GM19239 (cell line): ENCODE measurements around the gene KAT6B.

Experiments used
- DNase-seq: peaks from one replicate; pipeline ENCODE4 v3.0.0; 2011; ENCODE audit warnings: low spot score; ENCODE audit not compliant: insufficient read length
- FAIRE-seq: peaks from 2 replicates; lab custom pipeline; 2011; peaks lifted over from hg19 to GRCh38; lab: Jason Lieb, UNC

KAT6B gene

DNA sequence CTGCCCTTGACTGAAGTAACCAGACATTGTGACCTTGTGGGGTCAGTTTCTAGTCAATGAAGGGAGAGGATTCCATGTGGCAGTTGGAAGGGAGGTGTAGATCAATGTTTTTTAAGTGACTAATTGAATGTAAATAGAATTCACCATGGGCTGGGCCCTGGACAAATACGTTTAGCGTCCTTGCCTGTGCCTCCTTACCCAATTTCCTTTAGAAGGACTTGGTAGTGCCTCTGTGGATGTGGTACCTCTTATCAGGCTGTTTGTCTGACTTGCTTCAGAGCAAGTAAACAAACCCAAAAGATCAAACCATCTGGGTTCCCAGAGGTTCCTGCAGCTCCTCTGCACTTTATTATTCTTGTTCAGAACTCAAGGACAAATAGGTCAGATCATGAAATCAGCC is 4.3 kb upstream of the KAT6B start:
- DNase-seq (no peak), FAIRE-seq (no peak)

DNA sequence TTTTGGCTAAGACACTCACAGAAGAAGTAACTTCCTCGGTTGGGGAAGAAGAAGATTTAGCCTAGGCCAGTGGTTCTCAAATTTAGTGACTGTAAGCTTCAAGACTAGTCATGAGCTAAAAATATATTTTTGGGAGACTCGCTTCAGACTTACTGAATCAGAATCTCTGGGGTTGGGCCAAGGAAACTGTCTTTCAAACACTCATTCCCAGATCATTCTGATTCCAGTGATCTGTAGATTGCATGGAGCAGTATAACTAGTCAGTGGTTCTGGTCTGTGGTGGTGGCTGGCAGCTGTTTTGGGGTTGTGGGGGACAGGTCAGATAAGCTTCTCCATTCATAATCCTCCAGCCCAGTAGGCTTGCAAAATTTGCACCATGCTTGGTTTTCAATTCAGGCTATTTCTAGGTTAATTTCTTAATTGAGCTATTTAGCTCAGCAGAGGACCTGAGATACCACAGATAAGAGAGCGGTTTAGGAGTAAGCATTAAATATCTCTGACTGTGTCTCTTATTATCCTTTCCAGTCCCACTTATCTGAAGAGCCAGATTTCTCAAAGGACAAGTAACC is 3.8 kb upstream of the KAT6B start:
- no peak for DNase-seq
- FAIRE-seq, result no peak

DNA sequence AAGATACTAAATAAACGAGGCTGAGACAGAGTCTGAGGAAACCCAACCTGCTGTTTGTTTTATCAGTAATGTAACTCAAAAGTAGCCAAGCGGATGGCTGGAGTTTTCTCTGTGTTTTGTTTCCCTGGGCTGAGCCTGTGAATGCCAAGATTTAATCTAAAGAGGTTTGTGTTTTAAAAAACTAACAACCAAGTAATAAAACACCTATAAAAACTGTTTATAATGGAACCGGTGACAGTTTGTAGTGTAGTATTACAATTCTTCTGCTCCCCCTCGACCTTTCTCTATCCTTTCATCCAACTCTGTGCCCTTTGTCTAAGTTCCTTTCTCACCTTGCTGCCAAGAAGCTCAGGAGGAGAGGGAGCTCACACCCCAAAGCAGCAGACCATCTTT is 2.6 kb upstream of the KAT6B start:
- no peak for DNase-seq
- no peak for FAIRE-seq

DNA sequence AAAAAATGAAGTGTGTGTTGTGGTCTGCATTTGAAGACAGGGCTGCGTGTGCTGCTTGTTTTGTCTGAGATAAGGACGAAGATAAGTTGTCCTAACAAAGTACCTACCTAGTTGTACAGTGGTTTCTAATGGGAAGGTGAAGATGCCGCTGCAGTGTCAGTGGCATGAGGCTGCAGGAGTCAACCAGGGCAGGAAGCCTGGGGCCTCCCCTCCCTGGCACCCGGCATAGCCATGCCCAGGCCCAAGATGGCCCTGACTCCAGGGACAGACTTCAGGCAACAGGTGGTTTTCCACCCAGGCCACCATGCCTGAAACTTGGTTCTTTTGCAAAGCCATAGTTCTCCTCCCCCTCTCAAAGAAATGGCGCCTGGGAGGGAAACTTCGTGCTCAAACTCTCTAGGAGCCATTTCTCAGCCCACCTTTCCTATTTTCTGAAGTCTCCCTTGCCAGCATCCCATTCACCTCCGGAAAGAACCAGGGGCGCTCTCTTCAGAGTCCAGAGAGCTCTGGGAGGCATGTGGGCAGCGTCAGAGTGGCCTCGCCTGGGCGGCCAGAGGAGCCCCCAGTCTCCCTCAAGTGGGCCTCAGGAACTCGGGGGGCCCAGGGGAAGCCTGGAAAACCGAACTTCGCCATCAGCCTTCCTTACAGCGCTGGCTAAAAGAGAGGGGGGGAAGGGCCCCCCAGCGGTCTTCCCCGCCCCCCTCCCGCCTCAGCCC is 2.1 kb upstream of the KAT6B start:
- no peak for DNase-seq

DNA sequence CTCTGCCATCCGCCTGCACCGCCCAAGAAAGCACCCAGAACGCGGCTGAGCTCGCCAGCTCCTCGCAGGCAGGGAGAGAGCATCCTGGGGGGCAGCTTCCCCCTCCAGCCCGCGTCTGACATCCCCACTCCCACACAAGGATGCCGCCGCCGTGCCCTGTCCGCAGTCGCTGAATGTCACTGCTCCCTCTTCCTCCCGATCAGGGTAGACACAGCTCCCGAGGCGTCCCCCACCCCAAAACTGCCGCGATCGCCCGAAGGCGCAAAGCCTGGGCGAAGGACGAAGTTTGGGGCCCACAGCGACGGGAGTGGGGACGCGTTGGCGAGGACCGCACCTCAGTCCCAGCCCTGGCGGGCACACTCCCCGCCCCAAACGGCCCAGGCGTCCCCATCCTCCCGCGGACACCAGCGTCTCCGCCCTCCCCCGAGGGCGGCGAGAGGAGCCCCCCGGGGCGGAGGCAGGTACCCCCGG is 1.5 kb upstream of the KAT6B start:
- no peak for FAIRE-seq
- no peak for DNase-seq

More for the DNA sequence above, 2.1 kb upstream of the KAT6B start:
- peak; percentile 8 for FAIRE-seq

DNA sequence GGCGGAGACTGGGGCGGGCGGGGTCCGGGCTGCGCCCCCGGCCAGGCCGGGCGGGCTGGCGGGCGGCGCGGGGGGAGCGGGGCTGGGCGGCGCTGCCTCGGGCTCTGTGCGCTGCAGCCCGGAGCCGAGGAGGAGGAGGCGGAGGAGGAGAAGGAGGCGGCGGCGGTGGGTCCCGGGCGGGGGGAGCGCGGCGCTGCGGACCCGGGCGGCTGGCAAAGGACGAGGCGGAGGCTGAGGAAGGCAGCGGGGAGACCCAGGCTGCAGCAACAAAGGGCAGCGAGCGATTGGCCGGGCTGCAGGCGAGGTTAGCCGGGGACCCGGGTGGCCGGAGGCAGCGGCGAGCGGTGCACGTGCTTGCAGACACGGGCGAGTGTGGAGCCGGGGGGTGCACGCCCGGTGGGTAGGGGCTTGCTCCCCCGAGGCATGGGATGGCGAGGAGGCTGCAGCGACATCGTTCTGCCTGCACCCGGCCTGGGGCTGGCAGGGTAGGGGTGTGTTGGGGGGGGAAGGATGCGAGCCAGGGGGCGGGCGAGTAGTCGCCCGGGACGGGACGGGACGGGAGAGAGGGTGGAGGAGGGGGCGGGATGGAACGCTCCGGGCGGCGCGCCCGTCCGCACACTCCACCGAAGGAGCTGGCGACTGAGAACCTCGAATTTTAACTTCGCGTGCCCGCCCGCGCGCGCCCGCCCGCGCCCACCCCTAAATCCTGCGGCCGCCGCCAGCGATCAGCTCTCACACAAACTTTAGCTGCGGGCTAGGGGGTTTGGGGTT is 844 bp upstream of the KAT6B start:
- DNase-seq (peak; percentile 38), FAIRE-seq (no peak)

DNA sequence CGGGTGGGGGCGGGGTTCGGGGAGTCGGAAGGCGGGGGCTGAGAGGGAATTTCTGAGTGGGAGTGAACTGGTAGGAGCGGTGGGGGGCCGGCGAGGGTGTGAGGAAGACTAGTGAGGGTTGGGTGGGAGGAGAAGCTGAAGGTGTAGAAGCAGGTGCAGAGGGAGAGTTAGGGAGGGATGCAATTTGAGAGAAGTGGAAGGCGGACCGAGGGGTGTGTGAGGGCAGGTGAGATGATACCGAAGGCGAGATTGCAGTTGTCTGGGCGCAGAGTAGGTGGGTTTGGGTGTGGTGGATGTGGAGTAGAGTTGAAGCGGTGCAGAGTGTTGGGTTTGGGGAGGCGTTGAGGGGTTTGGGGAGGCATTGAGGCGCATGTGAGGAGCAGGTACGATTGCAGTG is 643 bp downstream of the KAT6B start:
- FAIRE-seq (no peak), DNase-seq (no peak)

DNA sequence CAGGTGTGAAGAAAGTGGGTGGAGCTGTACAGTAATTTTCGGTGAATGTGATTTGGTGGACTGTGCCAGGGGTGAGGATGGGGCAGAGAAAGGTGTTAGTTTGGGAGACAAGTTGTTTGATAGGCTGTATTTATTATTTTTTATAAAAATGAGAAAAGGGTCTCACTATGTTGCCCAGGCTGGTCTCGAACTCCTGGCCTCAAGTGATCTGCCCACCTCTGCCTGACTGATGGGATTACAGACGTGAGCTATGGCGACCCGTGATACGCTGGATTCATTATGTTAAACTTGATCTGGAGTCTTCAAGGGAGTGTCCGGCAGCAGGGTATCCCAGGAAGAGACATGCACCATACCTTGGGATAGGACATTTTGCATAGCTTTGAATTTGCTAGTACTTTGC is 1.3 kb downstream of the KAT6B start:
- no peak for DNase-seq
- FAIRE-seq, result no peak

DNA sequence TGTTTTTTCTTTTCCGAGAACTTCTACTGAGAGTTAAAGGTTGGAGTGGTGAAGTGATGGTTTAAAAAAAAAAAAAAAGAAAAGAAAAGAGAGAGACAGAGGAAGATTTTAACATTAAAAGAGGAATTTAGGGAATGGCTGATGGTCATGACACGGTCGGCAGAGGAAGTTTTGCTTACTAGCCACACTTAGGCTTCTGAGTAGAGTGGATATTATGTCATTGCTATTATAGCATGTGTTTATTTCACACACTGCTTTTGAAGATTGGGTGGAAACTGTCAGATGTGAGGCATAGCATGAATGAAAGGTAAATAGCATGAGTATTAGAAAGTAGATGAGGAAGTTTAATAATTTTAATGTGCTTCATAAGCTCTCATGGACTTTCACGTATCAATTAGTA is 2.5 kb downstream of the KAT6B start:
- FAIRE-seq, result no peak
- no peak for DNase-seq

DNA sequence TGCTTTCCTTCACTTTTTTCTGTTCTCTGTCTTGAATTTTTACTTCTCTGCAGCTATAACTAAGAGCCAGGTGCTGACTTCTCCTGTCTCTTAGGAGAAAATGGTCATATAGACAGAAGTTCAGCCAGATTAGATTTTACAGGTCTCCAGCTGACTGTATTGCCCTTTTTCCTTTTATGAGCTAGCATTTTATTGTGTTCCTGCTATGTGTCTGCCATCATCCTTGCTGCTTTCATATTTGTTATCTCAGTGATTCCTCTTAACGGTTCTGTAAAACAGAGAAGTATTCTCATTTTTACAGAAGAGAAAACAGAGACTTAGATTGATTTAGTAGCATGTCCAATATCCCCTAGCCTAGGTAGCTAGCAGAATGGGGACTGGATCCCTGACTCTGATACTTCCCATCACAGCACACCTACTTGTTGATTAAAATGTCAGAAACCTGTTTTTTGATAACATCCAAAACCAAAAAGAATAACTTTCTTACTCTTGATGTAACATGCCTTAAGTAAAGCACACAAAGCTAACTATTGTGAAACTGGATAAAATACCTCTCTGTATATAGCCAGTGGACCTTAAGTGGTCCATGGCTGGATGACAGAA is 5.2 kb downstream of the KAT6B start:
- DNase-seq, result no peak
- no peak for FAIRE-seq

DNA sequence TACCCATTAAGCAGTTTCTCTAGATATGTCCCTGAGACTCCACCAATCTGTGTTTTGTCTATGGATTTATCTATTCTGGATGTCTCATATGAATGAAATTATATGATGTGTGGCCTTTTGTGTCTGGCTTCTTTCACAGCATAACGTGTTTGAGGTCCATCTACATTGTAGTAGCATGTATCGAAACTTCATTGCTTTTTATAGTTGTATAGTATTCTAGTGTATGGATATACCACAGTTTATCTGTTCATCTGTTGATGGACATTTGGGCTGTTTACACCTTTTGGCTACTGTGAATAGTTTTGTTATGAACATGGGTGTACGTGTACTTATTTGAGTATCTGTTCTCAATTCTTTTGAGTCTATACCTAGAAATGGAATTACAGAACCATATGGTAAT is 9.6 kb downstream of the KAT6B start:
- FAIRE-seq (peak; percentile 40), DNase-seq (no peak)

DNA sequence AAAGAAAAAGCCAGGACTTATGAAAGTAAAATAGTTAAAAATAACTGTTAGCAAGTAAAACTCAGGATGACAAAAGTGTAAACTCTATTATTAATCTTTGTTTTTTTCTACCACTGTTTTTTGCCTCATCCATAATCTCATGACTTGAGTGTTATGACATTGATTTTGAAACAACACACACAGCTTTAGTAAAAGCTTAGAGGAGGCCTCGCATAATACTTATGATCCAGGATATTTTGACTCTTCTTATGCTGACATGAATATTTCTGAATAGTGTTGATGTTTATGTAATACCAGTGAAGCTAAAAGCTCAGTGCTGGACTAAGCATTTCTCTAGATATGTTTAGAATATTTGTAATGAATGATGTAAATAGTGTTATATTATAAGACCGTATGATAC is 10.5 kb downstream of the KAT6B start:
- DNase-seq (no peak), FAIRE-seq (peak; percentile 23)

DNA sequence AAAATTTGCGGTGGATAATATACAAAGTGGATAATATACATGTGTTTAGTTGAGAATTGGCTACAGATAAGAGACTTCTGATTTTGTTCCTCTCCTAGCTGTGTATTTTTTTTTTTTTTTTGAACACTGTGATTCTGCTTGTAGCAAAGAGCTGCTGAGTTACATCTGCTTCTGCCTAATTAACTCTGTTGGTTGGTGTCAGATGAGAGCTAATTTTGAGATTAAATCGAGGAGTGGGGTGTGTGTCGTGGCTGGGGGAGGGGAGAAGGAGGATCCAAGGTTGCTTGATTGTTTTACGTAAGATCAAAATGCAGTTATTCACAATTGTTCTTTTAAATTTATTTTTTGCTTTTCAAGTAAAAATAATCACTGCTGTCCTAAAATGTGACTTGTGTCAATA is 11.3 kb downstream of the KAT6B start:
- FAIRE-seq (peak; percentile 45), DNase-seq (no peak)

DNA sequence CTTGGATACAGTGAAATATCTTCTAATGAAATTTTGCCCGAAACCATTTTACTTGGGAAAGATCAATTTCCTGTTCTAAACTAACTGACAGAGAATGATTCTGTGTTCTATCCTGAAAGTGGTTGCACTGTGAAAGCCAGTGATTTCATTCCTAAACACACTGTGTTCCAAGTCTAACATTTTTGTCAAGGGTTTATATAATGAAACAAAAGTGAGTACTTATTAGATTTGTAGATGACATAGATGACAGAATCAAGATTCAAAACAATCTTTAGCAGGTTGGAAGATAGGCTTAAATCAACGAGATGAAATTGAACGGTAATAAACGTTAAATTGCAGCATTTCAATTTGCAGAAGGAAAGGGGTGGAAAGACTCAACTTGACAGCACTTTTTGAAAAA is 13.3 kb downstream of the KAT6B start:
- FAIRE-seq, result no peak

DNA sequence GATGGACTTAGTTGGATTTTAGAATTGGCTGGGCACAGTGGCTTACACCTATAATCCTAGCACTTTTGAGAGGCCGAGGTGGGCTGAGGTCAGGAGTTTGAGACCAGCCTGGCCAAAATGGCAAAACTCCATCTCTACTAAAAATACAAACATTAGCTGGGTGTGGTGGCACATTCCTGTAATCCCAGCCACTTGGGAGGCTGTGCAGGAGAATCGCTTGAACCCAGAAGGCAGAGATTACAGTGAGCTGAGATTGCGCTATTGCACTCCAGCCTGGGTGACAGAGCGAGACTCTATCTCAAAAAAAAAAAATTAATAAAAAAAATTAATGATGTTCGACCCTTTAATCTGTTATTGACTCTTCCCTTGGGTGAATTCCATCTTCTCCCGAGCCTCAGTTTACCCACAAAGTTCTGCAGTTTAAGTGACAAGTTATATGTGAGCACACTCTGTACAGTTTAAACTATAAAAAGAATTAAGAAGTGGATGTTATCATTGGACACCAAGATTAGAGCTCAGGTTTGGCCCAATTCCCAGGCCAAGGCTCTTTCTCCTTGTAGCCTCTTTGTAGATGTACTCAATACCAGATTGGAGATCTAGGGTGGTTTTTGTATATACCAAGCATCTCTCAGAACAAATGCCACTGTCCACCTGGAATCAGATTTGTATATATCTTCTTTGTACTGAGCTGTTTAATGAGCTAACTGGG is 15.0 kb downstream of the KAT6B start:
- FAIRE-seq, result no peak
- DNase-seq, result no peak

More for the DNA sequence above, 13.3 kb downstream of the KAT6B start:
- DNase-seq, result no peak

DNA sequence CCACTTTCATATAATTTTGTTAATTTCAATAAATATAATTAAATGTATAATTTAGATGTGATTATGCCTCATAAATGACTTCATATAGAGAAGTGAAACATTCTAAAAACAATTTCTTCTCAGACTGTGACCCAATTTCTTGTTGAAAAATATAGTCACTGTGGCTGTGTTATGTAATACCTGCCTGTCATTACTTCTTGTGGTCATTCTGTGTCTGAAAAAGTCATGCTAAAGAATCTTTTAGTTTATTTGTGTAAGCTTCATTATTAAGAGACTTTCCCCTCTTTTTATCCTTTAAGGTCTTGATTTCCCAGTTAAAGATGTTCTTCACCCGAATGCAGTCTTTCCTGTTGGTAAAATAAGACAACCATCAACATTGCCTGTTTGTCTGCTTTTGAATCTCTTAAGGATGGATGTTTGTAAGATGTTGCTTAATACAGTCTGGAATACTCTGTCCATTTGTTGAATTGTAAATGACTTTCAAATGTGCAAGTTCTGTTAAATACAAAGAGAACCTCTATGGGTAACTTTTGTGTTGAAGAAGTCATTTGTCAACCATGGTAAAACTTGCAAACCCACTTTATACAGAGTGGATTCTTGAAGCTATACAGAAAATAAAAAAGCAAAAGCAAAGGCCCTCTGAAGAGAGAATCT is 16.0 kb downstream of the KAT6B start:
- FAIRE-seq, result no peak
- DNase-seq, result no peak

DNA sequence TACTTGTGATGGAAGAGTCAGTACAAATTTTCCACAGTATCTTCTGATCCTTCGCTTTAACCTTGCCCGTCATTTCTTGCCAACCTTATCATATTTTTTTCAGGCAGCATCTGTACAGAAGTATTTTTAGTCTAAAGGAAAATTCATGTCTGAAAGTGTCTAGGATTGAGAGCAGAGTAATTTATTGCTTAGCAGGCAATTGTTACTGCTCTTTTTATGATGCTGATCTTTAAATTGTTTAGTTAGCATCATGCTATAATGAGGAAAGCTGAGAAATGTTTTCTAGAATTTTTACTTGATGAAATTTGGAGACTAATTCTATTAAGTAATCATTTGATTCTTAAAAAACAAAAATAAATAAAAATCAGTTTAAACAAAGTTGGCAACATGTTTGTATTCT is 20.6 kb downstream of the KAT6B start:
- no peak for DNase-seq
- no peak for FAIRE-seq

DNA sequence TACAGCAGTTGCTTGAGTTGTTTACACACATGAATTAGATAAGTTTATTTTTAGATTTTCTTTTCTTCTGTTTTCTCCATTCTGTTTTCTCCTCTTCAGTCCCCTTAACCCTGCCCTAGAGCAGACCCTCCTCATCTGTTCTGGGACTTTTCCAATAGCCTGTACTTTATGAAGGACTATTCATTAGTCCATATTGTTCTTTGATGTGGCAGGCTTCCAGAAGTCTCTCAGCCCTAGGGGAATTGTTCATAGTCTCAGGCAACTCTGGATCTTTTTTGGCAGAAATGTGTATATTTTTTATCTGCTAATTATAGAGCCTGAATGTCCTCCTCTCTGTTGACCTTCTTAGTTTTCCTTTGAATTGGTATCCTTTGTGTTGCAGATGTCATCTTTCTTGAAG is 25.4 kb downstream of the KAT6B start:
- DNase-seq, result no peak
- no peak for FAIRE-seq

DNA sequence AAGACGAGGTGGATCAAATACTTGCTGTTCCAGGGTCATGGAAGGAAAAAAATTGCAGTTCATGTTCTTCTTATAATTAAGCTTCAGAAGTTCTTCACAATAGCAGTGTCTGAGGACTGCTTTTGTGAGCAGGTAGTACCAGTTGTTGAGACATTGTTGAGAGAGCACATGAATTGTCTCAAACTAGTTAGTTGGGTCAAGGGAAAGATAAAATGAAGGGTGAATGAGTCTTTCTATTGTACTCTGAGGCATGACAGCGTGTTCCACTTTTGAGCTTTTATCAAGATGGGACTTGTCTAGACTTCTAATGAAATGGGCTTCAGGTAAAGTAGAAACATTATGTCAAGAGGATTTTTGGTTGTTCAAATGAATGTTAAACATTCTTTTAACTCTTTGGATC is 26.0 kb downstream of the KAT6B start:
- FAIRE-seq (peak; percentile 47), DNase-seq (no peak)

DNA sequence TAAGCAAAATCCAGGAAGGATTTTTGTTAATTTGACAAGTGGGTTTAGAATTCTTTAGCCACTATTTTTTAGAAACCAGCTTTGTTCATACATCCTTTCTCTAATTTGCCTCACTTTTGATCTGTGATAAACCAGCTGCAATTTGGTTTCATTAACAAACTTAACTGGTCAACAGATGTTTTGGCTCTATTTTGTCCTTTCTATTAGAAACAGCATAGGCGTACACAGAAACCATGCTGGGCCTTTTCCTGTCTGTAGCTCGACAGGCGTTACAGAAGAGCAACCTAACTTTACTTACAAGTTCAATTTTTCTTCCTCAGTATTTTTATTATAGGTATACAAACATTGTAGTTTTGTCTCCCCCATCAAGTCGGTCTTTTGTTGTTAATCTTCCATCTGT is 28.2 kb downstream of the KAT6B start:
- DNase-seq (no peak), FAIRE-seq (no peak)
